Stimulated activated CD4-positive, alpha-beta T cell treated with anti-CD3 and anti-CD28 coated beads, Interleukin-2, amount 100 ng/mL, for 24 hours (primary cell): ENCODE results near the gene LYST.
"Not testable (repeated sequence)": the region's sequence is repeated elsewhere in the genome, so short reads cannot be mapped to it uniquely, and the experiment has no call there.

Source experiments
- DNase-seq, 2 donors: peaks; one replicate each; pipeline ENCODE4 v3.0.0-alpha.2; 2020

Gene LYST

DNA sequence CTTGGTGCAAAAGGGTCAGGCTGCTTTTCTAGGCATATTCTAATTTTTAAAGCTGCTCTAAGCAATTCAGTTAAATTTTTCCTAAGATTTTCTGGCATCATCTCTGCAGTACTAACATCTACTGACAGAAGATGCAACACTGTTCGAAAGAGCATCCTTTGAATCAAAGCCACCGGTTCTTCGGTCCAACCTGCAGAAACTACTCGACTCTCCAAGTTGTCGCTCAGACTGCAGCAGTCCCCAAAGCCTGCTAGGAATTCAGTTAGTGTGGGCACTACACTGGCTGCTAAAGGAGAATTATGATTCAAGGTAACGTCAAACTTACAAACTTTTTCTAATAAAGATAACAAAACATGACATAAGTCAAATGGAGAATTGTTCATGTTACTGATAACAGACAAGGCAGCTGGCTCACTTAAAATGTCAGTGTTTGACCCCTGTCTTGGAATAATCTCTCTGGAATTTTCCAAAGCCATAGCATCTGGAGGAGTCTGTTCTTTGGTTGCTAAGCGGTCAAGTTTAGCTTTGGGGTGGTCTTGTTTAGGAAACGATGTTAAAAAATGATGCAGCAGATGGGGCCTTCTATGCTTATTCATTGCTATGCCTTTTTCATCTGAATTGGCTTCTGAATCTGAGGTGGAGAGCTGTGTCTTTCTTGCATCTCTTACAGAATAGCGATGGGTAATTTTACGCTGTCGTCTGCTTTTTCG, 56.9 kb downstream of the LYST start:
- no peak for DNase-seq

- no peak for DNase-seq
Observed at GRCh38 chr1:235808223-235808622, 58.5 kb downstream of the LYST start.

DNA sequence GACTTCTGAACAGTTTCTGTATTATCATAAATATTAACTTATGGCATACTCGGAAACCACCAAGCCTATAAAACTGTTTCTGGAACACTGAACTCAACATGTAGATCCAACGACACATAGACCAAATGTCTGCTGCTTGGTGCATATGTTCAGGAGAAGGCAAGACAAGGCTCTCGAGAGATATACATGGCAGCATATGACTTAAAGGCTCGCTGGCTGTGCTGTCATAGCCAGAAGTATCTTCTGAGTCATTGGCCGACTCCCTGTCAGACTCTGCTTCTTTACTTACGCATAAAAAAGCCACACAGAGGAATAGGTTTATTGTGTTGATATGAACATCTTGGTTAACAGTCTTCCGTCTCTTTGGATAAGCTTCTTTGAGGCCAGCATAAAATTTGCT, 60.6 kb downstream of the LYST start:
- no peak for DNase-seq

DNA sequence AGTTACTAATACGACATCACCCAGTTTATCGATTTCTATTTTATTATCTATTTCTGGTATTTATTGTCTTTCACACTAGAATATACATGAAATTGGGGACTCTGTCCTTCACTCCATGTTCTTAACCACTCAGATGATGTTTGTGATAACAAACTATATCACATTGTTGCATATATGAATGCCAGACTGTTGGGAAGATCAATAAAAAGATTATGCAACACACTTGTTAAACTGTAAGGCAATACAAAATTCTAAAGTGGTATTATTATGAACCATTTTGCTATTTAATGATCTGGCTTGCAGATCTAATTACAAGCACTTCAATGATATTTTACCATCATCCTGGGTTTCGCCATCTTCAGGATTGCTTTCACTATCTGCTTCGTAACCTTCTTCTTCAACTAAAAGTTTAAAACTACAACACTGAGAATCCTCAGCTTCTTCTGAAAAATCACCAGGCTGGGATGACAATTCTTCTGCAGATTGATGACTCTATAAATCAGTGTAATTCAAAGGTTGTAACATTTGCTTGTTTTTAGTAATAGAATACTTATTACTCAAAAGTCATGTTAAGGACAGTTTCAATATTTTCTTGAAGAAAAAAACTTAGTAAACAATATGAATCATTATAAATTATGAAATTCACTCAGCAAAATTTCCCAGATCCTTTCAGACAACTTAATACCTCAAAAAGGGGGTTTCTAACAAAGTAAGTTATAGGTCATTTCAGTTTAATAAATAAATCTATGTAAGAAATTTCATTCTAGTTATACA, 63.9 kb downstream of the LYST start:
- no peak for DNase-seq

DNA sequence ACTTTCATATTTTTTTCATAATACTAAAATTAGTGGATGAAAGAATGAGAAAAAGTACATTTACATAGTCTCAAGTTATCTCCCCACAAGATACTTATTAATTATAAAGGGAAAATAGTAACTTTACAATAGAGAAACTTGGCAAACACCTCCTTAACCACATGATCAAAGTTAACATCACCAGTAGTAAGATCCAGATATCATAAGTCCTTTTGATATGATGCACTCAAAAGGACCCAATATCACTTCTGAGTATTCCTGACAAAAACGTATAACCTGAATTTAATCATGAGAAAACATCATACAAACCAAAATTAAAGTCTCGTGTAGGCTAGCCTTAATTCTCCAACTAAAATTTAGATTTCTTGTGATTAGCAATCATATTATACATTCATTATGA, 67.4 kb downstream of the LYST start:
- DNase-seq, result no peak

DNA sequence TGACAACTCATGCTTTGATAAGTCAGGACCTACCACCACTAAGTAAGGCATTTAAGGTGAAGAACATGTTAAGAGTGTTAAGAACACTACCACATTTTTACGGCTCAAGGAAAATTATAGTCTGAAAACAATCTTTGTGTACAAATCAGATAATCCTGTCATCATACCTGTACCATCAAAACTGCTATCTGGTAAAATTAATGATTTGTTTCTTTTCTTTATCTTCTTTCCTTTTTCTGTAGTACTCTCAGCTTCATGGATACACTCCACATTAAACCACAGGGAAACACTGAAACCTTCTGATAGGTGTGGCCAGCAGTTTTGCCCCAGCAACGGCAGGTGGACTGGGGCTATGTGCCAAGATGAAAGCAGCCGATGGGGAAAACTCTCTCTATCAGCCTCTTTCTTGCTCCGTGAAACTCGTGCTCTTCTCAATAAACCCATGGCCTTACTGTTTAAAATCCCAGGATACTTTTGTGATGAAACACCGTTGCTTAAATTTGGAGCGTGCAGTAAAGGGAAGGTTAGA, 75.1 kb downstream of the LYST start:
- no peak for DNase-seq

- DNase-seq, result no peak
Observed at GRCh38 chr1:235790123-235790522, 76.6 kb downstream of the LYST start.

DNA sequence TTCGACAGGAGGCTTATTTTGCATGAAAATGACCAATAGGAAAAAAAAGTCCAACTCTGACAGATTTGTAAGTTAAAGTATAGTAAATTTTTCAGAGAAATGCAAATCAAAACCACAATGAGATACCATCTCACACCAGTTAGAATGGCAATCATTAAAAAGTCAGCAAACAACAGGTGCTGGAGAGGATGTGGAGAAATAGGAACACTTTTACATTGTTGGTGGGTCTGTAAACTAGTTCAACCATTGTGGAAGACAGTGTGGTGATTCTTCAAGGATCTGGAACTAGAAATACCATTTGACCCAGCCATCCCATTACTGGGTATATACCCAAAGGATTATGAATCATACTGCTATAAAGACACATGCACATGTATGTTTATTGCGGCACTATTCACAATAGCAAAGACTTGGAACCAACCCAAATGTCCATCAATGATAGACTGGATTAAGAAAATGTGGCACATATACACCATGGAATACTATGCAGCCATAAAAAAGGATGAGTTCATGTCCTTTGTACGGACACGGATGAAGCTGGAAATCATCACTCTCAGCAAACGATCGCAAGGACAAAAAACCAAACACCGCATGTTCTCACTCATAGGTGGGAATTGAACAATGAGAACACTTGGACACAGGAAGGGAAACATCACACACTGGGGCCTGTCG, 80.3 kb downstream of the LYST start:
- DNase-seq, result not testable (repeated sequence)

DNA sequence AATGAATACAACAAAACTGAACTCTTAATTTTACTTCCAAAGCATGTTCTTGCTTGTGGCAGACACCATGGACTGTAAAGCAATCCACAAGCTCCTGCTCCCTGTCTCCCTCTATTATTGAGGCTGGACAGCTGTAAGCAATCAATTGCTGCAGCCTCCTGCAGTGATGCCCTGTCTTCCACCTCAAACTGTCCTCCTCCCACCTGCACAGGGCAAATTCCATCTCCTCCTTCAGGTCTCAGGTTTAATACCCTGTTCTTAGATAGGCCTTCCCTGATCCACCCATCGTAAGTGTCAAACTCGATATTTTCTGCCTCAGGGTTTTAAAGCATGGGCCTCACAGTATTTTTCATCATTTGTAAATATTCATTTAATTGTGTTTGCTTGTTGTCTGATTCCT, 81.8 kb downstream of the LYST start:
- DNase-seq, result no peak

GRCh38 chr1:235783148-235783776, 83.4 kb downstream of the LYST start:
- DNase-seq, result no peak

DNA sequence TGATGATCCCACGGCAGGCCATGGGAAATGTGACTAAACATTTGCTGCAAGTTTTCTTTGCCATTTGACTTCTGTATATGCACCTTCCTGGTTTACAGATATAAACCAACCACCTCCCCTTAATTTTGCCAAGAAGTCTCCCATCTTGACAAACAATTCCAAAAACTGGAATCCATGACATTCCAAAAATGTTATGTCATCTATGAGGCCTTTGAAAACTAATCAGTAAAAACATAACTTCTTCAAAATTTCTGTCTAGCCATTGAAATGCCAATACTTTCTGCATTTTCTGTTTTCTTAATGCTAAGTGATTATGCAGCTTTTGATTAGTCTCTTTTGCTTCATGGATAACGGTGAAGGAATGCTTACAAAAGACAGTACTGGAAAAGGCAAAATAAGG, 84.1 kb downstream of the LYST start:
- no peak for DNase-seq

GRCh38 chr1:235781807-235782206, 84.9 kb downstream of the LYST start:
- no peak for DNase-seq

DNA sequence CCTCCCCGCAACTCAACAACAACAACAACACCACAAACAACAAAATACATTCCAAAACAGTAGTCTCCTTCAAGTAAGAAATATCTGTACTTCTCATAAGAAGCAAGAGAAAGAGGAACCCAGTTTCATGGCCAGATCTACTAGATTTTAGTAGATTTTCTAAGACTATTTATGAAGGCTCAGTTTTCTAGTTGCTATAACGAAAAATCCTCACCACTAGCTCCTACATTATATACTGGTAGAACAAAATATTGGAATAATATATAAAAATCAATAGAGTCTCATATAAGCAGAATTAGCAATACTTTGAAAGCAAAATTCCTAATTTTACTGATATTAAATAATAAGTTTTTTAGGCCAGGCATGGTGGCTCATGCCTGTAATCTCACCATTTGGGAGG, 86.9 kb downstream of the LYST start:
- DNase-seq, result no peak

DNA sequence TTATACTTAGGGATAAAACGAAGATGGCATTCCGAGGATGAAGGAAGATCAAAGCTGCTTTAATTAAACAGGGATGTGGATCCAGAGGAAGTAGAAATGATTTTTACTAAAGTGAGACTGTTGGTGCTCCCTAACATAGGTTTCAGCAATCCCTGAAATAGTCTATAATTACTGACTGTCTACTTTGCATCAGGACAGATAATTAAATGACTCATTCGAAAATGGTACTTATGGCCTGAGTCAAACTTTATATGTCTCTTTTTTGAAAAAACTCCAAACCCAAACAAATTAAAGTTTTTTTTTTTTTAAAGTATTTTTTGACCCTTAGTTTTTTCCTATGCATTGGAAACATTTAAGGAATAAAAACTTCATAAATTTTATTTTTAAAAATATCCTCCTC, 90.3 kb downstream of the LYST start:
- no peak for DNase-seq

GRCh38 chr1:235775246-235775860, 91.4 kb downstream of the LYST start:
- DNase-seq, result no peak

DNA sequence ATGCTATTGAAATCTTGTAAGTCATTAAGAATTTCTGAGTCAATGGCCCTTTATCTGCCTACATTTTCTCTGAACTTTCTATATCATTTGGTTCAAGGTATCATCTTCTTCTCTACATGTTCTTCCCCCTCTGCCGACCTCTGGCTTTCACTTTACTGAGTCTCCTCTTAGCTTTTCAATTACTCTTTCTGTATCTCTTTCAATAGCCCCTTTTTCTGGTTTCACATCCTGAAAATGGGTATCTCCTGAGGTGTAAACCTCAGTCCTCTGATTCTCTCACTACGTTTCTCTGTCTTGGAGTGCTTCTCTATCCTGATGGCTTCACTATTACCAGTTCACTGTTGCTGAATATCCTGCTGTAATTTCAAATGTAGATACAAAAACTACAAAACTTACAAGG, 98.9 kb downstream of the LYST start:
- no peak for DNase-seq

DNA sequence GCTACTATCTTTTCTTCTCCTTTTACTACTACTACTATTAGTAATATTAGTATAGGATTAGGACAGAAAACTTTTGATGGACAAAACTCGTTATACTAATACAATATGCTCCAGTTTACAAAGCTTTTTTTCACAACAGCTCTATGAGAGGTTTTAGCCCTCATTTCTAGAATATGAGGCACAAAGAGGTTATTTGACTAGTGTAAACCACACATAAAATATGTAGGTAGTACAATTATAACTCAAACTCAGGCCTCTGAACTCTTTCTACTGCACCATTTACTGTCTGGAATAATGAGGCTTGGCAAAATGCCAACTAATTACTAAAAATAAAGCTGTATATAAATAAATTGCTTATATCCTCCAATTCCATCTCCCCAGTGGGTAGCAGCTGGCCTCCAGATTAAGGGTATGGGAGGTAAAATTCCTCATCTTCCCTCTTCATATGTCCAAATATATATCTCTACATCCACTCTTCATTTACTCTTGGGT, 99.9 kb downstream of the LYST start:
- no peak for DNase-seq

DNA sequence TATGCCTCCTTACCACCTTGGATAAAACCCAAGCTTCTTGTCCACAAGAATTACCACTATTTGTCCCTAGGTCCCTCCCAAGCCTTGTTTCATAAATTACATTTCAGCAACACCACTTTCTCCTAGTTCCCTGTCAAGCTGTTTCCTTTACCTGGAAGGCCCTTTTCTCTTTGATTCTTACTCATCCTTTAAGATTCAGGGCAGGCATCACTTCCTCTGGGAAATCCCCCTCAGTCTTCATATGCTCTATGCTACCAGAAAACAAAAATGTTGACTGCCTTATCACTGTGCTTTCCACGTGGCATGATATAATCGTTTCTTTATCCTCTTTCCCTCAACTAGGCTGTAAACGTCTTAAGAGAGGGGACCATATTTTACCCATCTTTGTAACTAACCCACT, 102.7 kb downstream of the LYST start:
- no peak for DNase-seq

GRCh38 chr1:235759336-235759735, 107.4 kb downstream of the LYST start:
- no peak for DNase-seq

- DNase-seq, result no peak
Observed at GRCh38 chr1:235758931-235759330, 107.8 kb downstream of the LYST start.

- no peak for DNase-seq
Observed at GRCh38 chr1:235757587-235758096, 109.1 kb downstream of the LYST start.

DNA sequence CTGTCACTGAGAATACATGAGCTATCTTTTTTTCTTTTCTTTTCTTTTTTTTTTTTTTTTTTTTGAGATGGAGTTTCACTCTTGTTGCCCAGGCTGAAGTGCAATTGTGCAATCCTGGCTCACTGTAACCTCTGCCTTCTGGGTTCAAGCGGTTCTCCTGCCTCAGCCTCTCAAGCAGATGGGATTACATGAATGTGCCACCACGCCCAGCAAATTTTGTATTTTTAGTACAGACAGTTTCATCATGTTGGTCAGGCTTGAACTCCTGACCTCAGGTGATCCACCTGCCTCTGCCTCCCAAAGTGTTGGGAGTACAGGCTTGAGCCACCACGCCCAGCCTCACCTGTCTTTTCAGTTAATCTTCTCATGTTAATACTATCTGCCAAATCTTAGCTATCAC, 112.5 kb downstream of the LYST start:
- not testable (repeated sequence) for DNase-seq
